ENCODE results near the gene FBXO33.

DNA sequence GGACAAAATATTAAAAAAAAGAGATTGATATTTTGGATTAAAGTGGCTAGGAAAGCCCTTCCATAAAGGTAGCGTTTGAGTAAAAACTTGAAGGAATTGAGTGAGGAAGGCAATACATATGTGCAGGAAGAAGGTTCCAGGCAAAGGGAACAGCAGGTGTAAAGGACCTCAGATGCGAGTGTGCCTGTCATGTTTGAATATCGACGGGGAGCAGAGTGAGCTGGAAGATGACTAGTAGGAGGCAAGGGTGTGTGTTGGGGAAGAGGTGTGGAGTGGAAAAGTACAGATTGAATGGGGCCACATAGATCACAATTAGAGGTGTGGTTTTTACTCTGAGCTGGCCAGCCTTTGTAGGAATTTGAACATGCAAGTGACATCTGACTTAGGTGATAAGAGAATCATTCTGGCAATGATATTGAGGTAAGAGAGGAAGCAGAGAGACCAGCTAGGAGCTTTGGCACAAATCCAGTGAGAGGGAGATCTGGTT lies 15.0 kb upstream of the FBXO33 start:
- TF ChIP-seq, protein P1, sequence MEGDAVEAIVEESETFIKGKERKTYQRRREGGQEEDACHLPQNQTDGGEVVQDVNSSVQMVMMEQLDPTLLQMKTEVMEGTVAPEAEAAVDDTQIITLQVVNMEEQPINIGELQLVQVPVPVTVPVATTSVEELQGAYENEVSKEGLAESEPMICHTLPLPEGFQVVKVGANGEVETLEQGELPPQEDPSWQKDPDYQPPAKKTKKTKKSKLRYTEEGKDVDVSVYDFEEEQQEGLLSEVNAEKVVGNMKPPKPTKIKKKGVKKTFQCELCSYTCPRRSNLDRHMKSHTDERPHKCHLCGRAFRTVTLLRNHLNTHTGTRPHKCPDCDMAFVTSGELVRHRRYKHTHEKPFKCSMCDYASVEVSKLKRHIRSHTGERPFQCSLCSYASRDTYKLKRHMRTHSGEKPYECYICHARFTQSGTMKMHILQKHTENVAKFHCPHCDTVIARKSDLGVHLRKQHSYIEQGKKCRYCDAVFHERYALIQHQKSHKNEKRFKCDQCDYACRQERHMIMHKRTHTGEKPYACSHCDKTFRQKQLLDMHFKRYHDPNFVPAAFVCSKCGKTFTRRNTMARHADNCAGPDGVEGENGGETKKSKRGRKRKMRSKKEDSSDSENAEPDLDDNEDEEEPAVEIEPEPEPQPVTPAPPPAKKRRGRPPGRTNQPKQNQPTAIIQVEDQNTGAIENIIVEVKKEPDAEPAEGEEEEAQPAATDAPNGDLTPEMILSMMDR (conservative IDR thresholded peaks at IDR 0.05; ENCODE audit: low read length), result no peak
- no peak for TF ChIP-seq EZH2phosphoT487 (IDR thresholded peaks at IDR 0.05; ENCODE audit: borderline replicate concordance)

Data from Loucy (cell line).